NCI-H446 treated with DMSO at 0.1 percent for 48 hours (cell line): Measurements from ENCODE around the gene CADPS2.

Source experiments
- DNase-seq: peaks from one replicate; lab custom pipeline; 2025; lab: John Stamatoyannopoulos, UW

Gene CADPS2

DNA sequence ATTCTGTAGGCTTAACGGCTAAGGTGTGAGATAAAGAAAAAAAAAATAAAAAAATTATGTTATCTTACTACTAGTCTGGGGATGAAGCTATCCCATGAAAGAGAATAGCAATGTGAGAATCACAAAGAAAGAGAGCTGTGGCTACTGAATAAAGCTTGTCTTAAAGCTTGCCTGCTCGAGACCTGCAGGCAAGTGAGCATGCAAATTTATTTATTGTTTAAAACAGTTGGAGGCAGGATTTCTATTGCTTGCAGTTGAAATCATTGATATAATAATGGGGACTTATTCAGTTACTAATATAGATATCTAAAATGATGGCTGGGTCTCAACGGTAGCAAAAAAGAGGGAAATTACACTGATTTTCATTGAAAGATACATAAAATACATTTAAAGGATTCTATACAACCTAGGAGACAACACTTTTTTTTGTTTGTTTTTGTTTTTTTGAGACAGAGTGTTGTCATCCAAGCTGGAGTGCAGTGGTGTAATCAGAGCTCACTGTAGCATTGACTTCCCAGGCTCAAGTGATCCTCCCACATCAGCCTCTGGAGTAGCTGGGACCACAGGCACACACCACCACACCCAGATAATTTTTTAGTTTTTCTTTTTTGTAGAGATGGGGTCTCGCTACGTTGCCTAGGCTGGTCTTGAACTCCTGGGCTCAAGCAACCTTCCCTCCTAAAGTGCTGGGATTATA is 437.2 kb downstream of the CADPS2 start:
- no peak for DNase-seq

DNA sequence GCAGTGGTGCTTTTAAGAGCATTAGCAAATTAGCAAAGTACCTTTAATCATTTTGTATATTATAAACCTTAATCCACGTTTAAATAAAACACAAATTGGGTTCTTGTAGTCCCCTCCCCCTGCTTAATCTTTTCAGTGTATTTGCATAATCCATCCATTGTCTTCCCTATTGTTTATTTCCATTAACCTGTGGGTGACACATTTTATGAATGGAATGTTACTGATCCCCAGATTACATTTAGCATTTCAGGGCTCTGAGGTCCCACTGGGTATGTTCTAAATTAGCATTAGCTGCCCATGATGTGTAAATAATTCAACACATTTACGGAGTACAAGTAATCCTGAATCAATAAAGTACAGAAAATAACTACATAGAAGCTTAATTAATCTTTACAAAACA is 443.3 kb downstream of the CADPS2 start:
- DNase-seq, result no peak

DNA sequence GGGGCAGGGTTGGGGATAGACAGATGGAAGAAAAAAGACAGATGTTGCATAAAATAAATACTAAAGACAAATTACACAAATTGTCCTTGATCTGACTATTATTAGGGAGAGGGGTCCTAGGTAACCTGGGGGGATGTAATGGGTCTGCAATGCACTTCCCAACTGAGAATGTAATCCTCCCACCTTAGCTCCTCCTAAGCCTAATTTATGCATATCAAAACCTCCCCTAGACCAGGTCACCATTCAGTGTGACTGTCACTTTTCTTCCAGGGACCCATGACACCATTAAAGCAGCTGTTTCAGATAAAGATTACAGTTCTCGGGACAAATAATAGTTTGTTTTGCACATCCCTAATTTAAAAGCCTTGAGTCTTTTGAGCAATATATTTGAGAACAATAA is 447.8 kb downstream of the CADPS2 start:
- no peak for DNase-seq

DNA sequence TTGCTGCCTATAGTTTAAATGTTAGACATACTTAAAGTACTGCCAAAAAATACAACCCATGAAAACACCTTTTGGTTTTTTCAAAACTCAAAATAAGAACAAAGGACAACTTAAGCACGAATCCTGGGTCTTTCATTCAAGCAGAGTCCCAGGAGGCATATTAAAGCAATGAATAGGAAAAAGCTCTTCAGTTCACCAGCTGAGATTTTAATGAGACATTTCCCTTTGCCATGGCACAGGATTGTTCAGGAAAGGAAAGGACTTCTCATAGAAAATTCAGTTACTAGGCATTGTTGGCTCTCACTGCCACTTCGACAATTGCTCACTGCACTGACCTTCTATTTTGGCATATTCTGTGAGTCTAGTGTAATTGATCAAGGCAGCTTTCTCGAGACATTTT is 448.3 kb downstream of the CADPS2 start:
- DNase-seq, result no peak

DNA sequence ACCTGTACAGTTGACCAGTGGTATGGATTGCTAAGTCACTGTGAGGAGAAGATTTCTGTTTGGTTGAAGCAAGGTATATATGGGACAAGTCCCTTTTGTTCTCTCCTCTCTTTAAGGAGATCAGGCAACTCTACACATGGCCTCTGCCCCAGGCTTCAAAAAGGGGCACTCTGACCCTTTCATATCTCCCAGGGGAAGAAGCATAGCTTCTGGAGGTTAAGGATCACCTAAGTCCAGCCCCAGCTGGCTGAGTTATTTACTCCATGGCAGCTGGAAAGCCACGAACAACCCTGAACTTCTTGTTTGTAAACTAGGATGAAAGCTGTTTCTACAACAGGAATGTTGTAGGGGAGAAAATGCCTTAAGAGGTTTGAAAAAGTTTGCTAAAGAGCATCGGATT is 452.5 kb downstream of the CADPS2 start:
- DNase-seq, result no peak

DNA sequence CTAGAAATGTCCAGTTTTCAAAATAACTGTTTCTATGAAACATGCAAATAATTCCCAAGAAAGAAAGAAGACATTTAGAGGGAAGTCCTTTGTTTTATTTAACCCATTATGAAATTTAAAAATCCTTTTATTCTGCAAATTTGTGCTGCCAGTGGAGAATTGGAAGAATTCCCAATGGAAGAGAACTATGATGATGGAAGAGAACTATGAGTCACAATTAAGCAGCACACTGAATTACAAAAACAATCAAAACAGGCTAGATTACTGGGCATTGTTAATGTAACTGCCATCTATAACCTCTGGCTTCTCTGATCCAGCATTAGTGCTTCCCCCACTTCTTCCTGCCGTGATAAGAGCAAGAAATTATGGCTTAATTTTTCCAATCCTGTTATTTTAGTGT is 455.6 kb downstream of the CADPS2 start:
- no peak for DNase-seq

DNA sequence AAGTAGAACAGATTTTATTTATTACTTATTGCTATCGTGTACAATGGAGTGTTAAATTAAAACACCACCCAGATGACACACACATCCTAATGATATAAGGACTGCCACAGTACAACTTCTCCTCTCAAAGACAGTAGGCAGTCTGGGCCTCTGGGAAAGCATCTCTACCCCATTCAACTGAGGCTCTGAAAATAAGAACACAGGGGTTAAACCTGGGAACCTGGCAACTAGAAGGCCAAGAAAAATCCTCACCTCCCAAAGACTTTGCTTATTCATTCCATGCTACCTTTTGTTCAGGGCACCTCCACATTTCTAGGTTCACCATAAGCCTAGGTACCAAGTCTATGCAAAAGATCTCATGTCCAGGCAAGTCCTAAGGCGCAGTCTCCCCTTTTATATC is 456.3 kb downstream of the CADPS2 start:
- DNase-seq, result no peak

DNA sequence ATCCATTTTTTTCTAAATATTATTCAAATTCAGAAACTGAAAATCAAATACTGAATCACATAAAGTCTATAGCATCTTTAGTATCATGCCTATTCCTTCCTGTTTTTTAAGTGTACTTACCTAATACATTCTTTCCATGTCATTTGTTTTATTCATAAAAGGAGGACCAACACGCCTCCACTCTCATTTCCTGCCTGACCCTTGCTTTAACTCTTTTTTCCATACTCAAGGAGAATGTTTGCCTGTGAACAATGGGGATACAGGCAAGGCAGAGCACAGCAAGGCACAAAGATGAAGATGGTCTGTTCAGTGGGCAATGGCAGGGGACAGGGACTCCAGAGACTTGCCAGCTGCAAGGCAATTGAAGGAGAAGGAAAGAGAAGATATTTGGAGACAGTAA is 460.5 kb downstream of the CADPS2 start:
- DNase-seq, result no peak

DNA sequence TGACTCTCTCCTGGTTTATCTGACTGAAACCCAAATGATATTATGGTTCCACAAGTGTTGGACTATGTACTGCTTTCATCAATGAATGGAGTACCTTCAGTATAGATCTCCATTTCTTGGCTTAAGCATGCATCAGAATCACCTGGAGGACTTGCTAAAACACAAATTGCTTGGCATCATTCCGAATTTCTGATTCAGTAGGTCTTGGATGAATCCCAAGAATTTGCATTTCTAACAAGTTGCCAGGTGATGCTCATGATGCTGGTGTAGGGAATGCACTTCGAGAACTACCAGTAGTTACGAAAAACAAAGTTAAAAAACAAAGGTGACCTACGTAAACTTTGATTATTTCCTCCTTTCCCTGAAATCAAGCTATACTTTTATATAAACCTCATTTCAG is 462.7 kb downstream of the CADPS2 start:
- DNase-seq, result no peak

DNA sequence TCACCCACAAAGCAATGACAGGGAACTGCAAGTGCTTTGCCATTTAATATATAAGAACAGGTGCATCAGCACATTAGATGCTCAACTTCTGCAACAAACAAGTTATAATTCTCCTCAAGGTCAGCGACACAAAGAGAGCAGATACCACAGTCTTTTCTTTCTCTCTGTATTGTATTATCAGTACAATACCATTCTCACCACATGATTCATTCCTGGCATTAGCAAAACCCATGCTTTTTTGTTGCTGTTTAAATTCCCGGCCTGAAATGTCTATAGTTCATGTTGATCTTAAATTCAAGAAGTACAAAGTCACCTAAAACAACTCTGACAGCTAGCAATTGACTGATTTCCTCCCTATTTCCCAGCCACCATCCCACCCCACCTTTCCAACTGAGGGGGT is 469.9 kb downstream of the CADPS2 start:
- no peak for DNase-seq

DNA sequence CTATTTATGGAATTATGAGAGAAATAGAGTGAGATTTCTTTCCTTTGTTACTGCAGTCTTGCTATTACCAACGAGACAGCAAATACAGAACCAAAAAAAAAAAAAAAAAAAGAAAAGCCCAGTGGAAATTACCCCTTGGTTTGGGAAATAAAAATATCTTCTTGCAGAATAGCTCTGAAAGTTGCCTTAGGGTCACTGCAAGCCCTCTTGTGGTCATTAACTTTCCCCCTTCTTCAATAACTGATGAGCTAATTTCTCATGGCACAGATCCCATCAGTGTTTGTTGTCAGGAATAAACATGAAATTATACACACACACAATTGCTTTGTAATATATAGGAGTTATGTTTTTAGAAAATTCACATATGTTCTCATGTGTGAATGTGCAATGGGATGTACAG is 470.8 kb downstream of the CADPS2 start:
- DNase-seq, result no peak

DNA sequence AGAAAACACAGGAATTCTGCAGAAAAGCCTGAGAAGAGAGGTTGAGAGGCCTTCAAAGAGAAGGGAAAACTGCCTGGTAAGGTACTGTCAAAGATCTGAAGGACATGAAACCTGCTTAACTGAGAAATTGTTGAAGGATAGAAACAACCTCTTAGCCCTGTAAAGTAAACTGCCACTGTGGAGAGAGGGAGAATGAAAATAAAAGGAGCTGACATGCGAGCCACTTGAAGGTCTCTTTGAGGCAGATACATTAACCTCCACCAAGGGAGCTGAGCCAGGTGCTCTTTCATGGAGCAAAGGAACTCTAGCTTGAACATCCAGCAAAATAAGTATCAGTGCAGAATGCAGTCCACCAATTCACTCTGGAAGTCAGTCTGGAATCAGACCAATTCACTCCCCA is 472.9 kb downstream of the CADPS2 start:
- DNase-seq, result no peak

DNA sequence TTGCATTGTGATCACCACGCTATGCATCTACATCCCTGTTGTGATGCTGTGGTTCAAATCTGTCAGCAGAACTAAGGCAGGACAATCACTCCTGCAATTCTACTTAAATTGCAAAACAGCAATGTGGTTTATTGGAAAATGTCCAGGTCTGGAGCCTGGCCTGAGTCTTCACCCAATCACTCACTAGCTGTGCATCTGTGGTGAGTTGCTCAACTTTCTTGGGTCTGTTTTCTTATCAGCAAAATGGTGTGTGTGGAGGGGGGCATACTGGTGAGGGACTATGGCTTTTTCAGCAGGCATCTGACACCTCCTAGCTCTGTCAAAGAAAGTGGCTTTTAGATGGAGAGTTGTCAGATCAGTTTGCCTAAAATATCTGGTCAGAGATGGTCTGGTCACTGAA is 473.4 kb downstream of the CADPS2 start:
- DNase-seq, result no peak

DNA sequence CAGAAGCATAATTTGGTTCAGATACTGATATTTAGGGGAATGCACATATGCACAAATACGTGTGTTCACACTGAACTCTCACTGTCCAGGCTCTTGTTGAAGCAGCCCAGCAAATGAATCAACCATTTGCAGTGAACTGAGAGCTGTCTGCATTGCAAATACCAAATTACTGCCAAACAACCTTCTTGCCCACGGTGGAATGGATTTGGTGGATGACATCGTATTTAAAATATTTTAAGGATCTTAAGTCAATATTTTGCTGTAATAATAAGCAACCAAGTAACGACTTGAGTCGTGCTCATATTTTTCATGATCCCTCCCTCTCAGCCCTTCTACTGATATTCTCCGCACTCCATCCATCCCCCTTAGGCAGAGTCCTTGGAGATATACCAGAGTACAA is 473.8 kb downstream of the CADPS2 start:
- no peak for DNase-seq

DNA sequence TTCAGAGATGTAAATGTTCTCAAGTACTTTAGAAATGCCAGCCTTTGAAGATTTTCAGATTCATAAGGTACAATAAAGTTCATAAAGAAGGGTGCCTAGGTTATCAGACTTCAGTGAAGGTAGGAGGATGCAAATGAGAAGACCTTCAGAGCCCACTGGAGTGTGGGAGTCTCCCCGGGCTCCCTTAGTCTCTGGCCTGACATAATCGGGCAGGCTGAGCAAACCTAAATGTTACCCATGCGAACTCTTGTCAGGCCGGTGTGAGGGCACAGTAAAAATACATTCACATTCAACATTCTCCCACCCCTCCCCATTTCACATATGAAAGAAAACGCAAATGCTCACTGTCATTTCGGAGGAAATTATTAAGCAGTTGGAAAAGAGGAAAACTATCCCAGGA is 479.1 kb downstream of the CADPS2 start:
- no peak for DNase-seq

DNA sequence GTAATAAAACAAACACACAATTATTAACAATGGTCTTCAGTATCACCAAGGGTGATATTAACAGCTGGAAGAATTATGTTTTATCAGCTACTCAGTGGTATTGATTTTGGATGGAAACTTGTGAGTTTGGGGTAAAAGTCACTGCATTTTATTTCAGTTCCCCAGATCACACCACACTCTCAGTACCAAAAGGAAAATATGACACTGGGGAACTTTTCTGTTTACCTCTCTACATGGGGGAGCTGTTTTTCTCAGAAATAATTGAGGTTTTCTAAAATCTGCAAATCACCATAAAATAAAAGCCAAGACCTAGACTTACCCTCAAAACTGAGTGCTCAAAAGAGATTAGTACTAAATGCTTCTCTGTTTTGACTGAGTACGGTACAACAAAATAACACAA is 483.1 kb downstream of the CADPS2 start:
- DNase-seq, result no peak

DNA sequence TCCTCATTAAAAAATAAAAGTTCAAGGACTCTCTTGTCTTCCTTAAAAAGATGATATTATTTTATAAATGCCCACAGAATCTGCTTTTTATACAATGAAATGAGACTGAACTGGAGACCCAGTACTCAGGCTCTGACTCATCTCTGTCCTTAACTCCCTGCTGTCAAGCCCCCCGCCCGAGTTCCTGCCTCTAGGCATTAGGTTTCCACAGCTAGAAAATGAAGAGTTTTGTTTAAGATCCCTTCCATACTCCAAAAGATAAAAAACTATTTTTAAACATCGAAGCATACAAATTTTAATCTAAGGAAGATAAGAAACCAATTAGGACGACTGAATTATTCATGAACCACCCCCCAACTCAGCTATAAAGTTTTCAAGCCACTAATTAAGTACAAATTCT is 484.0 kb downstream of the CADPS2 start:
- DNase-seq, result no peak

DNA sequence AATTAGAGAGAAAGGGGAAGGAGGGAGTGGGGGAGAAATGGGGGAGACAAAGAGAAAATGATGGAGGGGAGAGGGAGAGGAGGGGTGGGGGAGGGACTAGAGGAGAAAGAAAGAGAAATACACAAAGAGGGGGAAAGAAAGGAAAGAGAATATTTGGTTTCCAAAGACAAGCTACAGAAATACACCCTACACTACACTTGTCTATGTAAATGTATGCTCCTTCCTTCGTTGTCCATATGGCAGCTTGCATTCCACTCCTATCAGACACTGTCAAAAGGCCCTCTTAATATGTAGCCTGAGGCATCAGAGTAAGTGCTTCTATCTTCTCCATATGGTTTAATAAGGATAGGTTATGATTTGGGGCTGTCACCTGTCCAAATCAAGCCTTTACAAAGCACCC is 488.9 kb downstream of the CADPS2 start:
- DNase-seq, result no peak

DNA sequence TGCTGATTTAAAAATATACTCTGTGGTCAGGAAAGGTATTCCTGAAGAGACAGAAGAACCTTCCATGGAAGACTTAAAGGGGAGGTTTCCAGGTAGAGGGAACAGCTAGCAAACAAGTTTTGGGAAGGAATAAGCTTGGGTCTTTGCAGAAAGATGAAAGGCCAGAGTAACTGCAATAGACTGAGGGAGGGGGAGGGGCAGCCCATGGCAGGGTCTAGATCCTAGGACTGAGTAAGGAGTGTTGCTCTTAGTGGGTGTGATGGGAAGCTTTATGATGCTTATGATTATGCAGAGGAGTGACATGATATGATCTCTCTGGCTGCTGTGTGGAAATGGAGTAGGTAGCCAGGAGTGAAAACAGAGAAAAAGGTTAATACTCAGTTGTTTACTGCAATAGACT is 491.7 kb downstream of the CADPS2 start:
- DNase-seq, result no peak

DNA sequence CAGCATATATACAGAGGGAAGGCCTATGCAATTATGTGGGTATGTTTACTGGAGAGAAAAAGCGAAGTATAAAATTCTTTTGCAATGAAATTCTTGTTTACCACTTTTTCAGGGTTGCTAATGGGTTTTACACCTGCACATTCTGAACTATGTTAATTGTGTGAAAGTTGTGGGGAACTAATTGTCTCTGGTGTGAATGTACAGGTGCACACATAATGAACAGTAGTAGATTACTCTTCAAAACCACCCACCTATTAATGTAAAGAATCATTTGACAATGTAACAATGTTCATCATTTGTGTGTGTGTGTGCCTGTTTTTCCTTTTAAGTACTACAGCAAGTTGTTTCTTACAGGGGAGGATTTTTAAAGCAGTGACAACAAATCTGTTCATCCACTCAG is 501.7 kb downstream of the CADPS2 start:
- no peak for DNase-seq

DNA sequence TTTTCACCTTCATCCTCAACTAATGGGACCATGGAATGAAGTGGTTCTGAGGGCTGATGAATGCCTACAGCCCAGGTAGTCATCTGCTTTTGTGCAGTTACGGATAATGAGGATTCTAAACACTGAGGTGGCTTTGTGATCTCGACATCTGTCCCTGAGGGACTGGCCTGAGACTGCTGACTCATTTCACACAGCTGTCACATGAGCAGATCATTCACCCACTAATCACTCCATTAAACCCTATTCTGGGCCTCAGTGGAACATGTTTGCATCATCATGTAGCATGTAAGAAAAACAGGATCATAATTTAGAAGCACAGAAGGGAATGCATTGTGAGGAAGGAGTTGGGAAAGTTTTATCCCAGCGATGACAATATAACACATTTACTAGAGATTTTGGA is 502.3 kb downstream of the CADPS2 start:
- no peak for DNase-seq

DNA sequence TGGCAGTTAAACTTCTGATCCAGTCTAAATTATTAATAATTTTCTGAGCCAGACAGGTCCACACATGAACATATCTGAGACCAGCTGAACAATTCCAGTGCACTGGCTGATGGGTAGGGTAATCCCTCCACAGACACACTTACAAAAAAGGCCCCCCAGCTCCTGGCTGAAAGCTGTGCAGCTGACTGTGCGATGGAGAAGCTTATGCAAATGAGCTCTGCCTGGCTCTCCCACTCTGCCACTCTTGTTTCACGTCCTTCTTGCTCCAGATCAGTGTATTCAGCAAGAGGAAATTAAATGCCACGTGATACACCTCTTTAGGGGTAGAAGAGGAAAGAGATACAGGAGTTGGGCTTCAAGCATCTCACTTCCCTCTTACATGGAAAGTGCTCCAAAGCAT is 505.3 kb downstream of the CADPS2 start:
- DNase-seq, result no peak

DNA sequence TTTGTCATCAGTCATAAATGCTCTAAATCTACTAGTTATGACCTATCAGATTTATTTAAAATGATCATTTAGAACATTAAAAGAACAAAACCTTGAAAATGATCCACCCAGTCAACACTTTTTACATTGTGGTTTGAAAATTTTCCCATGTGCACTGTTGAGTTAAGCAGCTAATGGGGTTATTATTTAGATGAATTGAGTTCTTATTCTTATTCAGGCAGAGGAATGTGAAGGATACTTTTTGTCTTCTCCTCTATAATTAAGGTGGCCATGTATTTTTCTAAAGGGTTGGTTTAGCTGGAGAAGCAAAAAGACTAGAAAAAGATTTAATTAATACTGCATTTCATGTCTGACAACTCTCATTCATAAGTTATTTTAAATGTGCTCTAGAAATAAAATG is 506.8 kb downstream of the CADPS2 start:
- DNase-seq, result no peak

DNA sequence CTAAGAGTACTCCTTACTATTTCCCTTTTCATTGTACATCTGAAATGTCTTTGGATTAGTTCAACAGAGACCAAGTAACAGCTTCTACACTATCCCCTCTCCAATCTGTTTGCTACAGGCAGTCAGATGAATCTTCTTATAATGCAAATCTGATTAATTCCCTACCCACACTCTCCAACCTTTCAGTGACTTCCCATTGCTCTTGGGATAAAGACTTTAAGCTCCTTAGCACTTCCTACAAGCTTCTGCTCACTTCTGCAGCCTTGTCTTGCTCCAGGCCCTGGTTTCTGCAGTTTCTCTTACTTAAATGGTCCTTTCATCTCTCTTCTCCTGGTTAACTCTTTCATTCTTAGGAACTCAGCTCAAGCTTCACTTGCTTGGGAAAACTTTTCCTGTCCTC is 516.5 kb downstream of the CADPS2 start:
- no peak for DNase-seq

DNA sequence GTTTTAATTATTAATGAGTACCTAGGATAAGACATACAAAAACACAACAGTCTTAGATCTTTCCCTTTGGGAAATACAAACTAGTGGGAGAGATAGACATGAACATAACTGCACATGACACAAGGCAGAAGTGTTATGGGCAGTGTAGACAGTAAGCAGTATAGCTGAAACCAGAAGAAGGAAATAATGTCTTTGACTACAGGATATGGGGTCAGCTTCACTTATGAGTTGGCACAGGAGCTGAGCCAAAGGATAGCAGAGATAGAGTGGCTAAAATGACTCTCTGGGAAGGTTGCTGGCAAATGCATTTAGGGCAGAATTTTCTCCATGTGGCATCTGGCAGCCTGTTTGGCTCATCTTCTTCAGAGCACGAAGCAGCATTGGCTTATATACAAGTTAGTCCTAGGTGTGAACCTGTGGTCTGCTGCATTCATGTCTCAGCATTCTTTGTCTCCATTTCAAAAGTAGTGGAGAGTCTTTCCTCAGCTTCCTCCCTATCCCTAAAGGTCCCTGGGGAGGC is 521.4 kb downstream of the CADPS2 start:
- DNase-seq, result no peak
